Right ventricle myocardium superior (tissue), 1 donor: ENCODE results near the gene RS1. TPM values are rescaled to one million over a fixed set of nuclear protein-coding genes. Genes with fewer than 3 reads are reported as not detected.

Experiments used
- ATAC-seq: fragments of 200-7000 bp; cut with Tn5 transposase; one replicate; pipeline ENCODE4 v1.9.1; 2020; ENCODE audit warnings: mild to moderate bottlenecking; ENCODE audit not compliant: poor library complexity
- DNase-seq: peaks from one replicate; pipeline ENCODE4 v3.0.0-alpha.2; 2020
- intact Hi-C: fragments of 100-400 bp; cut with DNase I; formaldehyde crosslinking; loops from one replicate; pipeline ENCODE4 v1.11.2; 2022
- total RNA-seq: library from RNA; stranded (reverse); fragmentation: NEBNext Ultra II Directional; extraction: Animal tissue kit (Norgen Biotek cat#: 25700); gene quantifications from one replicate; pipeline ENCODE4 v1.2.1, GENCODE V29; 2021
- donor health status: DM: no; HTN: yes; CAD: no; lungs with severe emphysema.

RS1 gene
- total RNA-seq, 1 donor from 2014 or later, result not detected

- ATAC-seq, result no peak
- intact Hi-C loops, result no loop called here
Observed at GRCh38 chrX:18619288-18619687, 52.6 kb downstream of the RS1 start.

GRCh38 chrX:18617407-18617750 lies 54.5 kb downstream of the RS1 start:
- ATAC-seq (no peak), DNase-seq (no peak)
- intact Hi-C loops, result no loop called here

More at GRCh38 chrX:18619288-18619687, 52.6 kb downstream of the RS1 start:
- no peak for DNase-seq

DNA sequence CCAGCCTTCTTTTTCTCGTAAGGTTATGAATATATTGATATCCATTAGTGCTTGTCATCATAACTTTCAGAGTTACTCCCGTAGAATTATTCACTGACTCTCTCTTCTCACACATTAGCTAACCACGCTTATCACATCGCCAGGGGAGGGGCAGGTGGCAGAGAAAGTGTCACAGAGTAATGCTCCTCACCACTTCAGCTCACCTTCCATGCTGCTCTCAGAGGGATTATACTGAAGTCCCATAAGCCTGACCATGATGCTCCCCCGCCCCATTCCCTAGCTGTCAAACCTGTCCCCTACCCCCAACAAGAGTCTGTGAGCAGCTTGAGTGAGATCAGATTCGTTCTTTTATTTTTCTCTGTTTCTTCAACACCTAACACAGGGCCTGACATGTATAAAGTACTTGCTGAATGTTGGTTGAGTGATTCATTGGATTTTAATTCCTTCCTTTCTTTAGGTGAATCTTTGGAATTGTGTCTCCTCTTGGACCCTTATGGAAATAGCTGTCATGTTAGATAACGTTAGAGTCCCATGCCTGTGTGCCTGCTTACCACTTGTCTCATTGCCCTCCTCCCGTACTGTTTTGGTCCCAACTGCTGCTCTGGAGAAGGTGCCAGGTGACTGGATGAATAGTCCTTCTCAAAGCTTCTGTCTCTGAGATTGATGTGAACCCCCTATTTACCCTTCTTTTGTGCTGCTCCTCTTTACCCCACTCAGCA lies 55.1 kb downstream of the RS1 start:
- ATAC-seq (no peak), DNase-seq (no peak)
- intact Hi-C loops, result no loop called here

GRCh38 chrX:18613930-18614639 lies 57.8 kb downstream of the RS1 start:
- intact Hi-C loops, result no loop called here
- ATAC-seq (no peak), DNase-seq (no peak)

DNA sequence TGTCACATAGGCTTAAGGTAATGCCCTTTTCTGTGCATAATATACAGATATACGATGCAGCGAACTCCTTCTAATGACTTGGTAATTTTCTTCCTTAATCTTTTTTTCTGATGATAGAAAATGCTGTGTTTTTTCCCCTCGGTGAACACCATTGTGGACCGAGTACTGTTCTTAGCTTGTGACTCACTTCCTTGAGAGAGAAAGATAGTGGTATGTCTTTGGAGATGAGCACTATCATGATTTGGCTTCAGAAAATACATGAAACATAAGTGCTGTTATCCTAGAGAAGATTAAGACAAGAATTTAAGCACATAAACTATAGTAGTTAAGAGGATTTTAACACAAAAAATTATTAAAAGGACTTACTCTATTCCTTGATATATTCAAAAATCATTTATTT lies 63.9 kb downstream of the RS1 start:
- DNase-seq, result no peak
- intact Hi-C loops, result no loop called here
- no peak for ATAC-seq

DNA sequence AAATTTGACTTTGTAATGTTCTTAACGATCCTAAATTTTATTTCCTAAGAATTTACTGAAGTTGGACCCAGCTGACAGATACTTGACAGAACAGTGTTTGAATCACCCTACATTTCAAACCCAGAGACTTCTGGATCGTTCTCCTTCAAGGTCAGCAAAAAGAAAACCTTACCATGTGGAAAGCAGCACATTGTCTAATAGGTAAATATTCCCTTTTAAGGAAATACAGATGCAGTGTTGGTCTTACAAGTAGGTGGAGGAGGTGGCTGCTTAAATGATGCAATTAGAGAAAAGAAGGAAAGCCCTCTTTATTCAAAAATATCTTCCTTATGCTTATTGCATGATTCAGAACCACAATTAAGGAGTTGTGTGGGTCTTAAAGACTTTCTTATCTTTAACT lies 73.5 kb downstream of the RS1 start:
- ATAC-seq, result no peak
- no peak for DNase-seq
- intact Hi-C loops, result no loop called here

GRCh38 chrX:18596096-18596495 lies 75.8 kb downstream of the RS1 start:
- ATAC-seq (peak; percentile 49), DNase-seq (no peak)
- intact Hi-C loops, result no loop called here

DNA sequence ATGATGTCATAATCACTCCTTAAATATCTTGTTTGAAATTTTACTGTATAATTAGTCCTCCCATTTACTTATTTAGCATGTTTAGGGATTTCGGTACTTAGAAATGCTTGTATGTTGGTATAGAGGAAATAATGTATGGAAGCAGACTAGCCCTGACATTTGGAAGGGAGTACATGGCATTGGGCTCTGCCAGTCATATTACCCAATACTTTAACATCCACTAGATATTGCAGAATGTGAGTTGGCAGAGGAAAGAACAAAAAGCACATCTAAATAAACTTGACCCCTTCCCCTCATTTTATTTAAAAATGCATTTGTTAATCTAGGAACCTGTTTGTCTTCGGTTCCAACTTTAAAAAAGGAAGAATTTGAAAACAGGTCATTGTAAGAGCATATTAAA lies 77.8 kb downstream of the RS1 start:
- DNase-seq (no peak), ATAC-seq (no peak)
- intact Hi-C loops, result no loop called here

DNA sequence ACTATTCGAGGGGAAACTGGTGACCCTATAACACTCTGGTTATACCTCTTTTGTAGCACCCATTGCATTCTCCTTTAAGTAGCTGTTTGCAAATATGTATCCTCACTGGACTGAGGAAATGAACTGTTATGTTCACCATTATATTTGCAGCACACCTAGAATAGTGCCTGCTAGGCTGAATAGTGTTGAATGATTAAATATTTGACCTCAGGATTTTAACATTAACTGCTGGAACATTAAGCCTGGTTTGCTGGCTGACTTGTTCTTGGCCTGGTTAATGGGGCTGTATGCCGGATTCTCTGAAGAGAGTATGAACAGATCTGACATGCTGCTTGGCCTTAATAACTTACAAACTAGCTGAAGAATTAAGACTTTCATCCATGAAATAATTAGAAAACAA lies 80.1 kb downstream of the RS1 start:
- DNase-seq (no peak), ATAC-seq (no peak)
- intact Hi-C loops, result no loop called here

Other genes starting within 250 kb of the RS1 start
- 8.5 TPM for gene CDKL5, start 246.5 kb downstream of the RS1 start, total RNA-seq
- 0.30 TPM for gene PPEF1, start 35.5 kb upstream of the RS1 start, total RNA-seq